ENCODE measurements around the gene WASF3.
"Not testable (repeated sequence)": the region's sequence is repeated elsewhere in the genome, so short reads cannot be mapped to it uniquely, and the experiment has no call there.

WASF3 gene

GRCh38 chr13:26629260-26629825 is 71.9 kb downstream of the WASF3 start:
- no peak for DNase-seq (ENCODE audit: low read depth, low spot score)

DNA sequence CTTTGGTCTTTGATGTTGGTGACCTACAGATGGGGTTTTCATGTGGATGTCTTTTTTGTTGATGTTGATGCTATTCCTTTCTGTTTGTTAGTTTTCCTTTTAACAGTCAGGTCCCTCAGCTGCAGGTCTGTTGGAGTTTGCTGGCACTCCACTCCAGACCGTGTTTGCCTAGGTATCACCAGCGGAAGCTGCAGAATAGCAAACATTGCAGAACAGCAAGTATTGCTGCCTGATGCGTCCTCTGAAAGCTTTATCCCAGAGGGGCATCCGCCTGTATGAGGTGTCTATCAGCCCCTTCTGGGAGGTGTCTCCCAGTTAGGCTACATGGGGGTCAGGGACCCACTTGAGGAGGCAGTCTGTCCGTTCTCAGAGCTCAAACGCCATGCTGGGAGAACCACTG is 78.2 kb downstream of the WASF3 start:
- not testable (repeated sequence) for DNase-seq (ENCODE audit: low read depth, low spot score)

DNA sequence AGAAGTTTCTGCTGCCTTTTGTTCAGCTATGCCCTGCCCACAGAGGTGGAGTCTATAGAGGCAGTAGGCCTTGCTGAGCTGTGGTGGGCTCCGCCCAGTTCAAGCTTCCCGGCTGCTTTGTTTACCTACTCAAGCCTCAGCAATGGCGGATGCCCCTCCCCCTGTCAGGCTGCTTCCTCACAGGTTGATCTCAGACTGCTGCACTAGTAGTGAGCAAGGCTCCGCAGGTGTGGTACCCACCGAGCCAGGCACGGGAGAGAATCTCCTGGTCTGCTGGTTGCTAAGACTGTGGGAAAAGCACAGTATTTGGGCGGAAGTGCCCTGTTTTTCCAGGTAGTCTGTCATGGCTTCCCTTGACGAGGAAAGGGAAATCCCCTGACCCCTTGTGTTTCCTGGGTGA is 78.6 kb downstream of the WASF3 start:
- not testable (repeated sequence) for DNase-seq (ENCODE audit: low read depth, low spot score)

DNA sequence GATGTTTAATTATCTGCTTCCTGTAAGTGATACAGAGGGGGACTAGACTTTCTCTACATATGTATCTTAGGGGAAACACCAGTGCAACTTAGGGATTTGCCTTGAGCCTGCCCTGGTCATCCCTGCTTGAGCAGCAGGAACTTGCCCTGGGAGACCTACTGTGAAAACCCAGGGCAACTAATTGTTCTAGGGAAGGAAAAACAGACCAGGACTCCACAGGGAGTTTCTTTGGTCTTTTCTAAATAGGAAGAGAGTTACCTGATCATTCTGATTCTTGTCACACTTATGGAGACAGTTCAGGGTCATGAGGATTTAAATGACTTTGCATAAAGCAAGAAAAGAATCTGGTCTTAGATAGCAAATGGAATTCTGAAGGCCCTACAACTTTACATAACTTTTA is 89.1 kb downstream of the WASF3 start:
- DNase-seq (ENCODE audit: low read depth, low spot score) = peak; percentile 48

DNA sequence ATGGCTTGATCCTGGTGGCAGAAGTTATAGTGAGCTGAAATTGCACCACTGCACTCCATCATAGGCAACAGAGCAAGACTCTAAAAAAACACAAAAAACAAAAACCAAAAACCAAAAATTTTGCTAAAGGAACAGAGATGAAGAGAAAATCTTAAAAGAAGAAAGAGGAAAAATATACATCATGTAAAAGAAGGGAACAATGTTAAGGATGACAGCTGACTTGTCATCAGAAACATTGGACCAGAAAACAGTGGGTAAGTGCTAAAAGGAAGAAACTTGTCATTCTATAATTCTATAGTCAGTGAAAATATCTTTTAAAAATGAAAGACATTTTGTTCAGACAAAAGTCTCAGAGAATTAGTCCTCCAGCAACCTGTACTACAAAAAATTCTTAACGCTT is 93.8 kb downstream of the WASF3 start:
- no peak for DNase-seq (ENCODE audit: low read depth, low spot score)

GRCh38 chr13:26653310-26653709 is 95.8 kb downstream of the WASF3 start:
- DNase-seq (ENCODE audit: low read depth, low spot score) = no peak

DNA sequence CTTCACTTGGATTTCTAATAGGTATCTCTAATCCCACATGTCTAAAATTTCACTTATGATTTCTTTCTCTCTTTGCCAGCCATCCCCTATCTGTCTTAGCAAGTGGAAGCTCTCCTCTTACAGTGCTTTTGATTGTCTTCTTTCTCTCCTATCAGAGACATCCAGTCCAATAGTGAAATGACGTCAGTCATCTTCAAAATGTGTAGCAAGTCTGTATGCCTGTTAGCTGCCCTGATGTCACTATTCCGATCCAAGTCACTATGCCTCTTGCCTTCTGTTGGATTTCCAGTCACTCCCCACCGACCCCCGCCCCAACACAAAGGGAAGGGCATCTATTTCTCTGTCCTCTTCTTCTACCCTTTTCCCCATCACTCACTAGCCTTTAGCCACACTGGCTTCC is 96.4 kb downstream of the WASF3 start:
- DNase-seq (ENCODE audit: low read depth, low spot score) = no peak

DNA sequence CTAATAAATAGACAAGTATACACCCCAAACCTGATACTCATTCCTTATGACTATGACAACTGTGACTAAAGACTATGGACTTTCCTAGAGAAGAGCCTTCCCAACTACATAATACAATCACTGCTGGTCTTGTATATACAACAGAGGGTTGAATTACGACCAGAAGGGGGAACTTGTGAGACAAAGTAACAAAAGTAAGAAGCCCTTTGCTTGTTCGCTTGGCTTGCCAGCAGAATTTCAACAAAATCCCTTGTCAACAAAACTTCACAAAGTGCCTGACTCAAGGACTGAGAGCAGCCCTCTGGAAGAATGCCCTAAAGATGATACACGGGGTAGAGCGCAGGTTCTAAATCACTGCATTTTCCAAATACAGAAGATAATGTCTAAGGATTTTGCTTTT is 99.4 kb downstream of the WASF3 start:
- DNase-seq (ENCODE audit: low read depth, low spot score) = no peak

DNA sequence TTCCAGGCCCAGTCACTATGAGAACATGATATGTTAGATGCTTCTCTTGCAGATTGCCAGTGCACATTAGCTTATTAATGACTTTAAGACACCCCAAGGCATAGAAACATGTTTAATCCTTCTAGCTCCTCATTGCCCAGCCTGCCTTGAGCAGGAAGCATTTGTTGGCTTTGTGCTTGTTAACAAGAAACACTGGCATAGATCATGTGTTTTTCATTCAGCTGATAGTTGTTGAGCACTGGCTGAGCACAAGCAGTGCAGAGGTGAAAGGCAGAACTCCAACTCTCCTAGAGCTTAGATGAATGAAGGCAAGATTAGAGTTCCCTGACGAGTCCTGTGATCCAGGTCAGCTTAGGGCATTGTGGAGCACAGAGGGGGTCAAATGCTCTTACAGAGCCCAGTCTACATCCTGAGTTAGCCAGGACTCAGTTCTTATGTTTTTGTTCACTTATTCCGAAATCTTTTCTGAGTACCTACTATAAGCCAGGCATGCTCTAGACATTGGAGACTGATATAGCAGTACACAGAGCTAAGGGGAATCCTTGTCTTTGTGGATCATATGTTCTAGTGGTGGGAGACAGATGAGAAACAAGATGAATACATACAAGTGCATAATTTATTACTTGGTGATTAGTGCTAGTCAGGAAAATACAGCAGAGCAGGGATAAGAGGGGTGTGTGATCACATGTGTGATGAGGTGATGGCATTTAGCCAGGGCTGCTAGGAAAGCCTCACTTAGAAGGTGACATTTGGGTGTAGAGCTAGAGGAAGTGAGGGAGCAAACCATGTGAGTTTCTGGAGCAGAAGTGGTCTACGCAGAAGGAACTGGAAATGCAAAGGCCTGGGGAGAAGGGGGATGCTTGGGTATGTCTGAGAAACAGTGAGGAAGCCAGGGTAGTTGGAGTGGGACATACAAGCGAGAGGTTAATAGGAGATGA is 101.2 kb downstream of the WASF3 start:
- DNase-seq (ENCODE audit: low read depth, low spot score) = no peak

GRCh38 chr13:26660185-26660584 is 102.7 kb downstream of the WASF3 start:
- DNase-seq (ENCODE audit: low read depth, low spot score) = no peak

- no peak for DNase-seq (ENCODE audit: low read depth, low spot score)
Observed at GRCh38 chr13:26660766-26661165, 103.3 kb downstream of the WASF3 start.

DNA sequence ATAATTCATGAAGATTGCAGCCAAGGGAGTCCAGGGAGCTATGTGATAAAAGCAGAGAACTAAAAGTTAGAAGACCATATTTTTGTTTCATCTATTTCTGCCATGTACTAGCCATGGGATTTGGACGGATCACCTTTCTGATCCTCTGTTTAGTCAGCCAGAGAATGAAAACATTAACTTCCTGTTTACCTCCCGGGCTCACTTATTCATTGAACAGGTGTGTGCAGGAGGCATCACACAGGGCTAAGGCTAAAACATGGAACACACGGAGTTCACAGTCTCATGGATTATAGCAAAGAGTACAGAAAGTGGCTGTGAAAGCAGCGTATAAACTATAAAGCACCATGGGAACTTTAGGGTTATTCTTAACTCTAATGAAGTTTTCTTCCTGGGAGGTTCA is 106.3 kb downstream of the WASF3 start:
- DNase-seq (ENCODE audit: low read depth, low spot score) = no peak

DNA sequence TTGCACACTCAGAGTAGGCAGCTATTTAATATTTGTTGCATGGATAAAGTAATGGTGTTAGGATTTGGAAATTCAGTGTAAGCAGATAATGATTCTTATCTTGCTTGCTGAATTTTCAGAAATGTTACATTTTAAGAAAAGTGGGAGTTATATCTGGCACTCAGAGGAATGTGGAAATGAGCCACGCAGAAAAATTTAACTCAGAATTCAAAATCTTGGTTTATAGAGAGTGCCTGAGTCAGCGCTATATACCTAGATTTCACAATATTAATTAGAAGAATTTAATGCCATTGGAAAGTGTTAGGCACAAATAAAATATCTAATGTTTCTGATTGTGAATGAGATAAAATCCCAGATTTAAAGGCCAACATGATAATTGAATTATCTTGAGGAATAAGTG is 106.8 kb downstream of the WASF3 start:
- no peak for DNase-seq (ENCODE audit: low read depth, low spot score)

- no peak for DNase-seq (ENCODE audit: low read depth, low spot score)
Observed at GRCh38 chr13:26664876-26665275, 107.4 kb downstream of the WASF3 start.

- no peak for DNase-seq (ENCODE audit: low read depth, low spot score)
Observed at GRCh38 chr13:26668357-26669146, 111.1 kb downstream of the WASF3 start.

DNA sequence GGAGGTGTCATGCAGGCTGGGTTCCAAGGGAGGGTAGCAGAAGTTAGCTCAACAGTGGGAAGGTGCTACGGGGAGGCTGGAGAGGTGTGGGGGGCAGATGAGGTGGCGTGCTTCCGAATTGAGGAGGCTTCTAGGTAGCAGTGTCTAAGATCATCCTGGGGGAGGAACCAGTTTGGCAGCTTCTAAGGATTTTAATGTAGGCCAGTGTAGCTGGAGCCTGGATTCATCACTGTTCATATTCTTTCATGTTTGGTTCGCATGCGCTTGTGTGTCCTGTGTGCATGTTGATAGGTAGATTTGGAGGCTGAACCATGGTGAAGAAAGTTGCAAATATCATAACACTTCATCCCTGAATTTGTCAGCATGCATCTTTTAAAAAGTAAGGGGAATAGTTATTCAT is 116.4 kb downstream of the WASF3 start:
- DNase-seq (ENCODE audit: low read depth, low spot score) = no peak

GRCh38 chr13:26677156-26677555 is 119.7 kb downstream of the WASF3 start:
- no peak for DNase-seq (ENCODE audit: low read depth, low spot score)

- no peak for DNase-seq (ENCODE audit: low read depth, low spot score)
Observed at GRCh38 chr13:26678330-26678729, 120.8 kb downstream of the WASF3 start.

DNA sequence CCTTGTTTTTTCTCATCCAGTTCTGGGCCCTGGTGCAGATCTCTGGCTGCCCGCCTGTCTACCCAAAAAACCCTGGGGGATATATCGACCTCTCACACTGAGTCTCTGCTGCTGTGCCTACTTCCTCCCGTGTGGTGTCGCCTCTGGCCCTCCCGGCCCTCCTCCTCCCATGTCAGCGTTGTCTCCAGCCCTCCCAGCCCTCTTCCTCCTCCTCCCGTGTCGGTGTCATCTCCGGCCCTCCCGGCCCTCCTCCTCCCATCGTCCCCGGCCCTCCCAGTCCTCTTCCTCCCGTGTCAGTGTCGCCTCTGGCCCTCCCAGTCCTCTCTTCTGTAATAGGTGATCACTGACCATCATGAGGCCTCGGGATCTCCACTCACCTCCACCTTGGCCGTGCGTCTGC is 121.3 kb downstream of the WASF3 start:
- no peak for DNase-seq (ENCODE audit: low read depth, low spot score)

GRCh38 chr13:26679411-26680122 is 122.1 kb downstream of the WASF3 start:
- no peak for DNase-seq (ENCODE audit: low read depth, low spot score)

DNA sequence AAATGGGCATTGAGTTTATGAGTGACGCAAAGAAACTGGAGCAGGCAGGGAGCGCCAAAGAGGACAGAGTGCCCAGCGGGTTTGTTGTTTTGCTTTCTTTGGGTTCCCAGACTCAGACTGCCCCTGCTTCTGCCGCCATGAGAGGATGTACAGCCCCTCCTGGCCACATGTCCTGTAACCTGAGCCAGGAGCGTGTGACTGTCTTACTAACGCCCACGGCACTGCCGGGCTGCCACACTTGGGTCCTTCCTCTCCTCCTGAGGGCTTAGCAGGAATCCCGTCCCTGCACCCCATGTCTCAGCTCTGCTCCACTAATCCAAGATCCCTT is 122.6 kb downstream of the WASF3 start:
- no peak for DNase-seq (ENCODE audit: low read depth, low spot score)

- DNase-seq (ENCODE audit: low read depth, low spot score) = no peak
Observed at GRCh38 chr13:26680572-26680971, 123.1 kb downstream of the WASF3 start.
